ENCODE data around the gene CAPNS2. TPM values are rescaled to one million over a fixed set of nuclear protein-coding genes. Genes with fewer than 3 reads are reported as not detected.

CAPNS2 gene
- total RNA-seq, 1 donor from 2014 or later = not detected

DNA sequence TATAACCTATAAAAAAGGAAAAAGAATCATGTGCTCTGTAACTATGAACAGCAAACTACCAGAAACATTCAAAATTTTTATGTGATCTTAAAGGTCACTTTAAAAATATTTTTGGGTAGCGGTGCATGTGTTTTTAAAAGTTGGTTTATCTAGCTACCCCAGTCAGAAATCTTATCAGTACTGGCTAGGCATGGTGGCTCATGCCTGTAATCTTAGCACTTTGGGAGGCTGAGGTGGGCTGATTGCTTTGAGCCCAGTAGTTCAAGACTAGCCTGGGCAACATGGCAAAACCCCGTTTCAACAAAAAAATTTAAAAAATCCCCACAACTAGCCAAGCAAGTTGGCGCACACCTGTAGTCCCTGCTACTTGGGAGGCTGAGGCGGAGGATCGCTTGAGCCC lies 3.7 kb downstream of the CAPNS2 start:
- no peak overlapping the region for H3K4me3 Mint-ChIP-seq (ENCODE audit: low read depth)
- H3K27me3 Mint-ChIP-seq = no peaks in the 10 kb centered on the region
- H3K9me3 Mint-ChIP-seq (ENCODE audit: low read depth) = no peaks in the 10 kb centered on the region

DNA sequence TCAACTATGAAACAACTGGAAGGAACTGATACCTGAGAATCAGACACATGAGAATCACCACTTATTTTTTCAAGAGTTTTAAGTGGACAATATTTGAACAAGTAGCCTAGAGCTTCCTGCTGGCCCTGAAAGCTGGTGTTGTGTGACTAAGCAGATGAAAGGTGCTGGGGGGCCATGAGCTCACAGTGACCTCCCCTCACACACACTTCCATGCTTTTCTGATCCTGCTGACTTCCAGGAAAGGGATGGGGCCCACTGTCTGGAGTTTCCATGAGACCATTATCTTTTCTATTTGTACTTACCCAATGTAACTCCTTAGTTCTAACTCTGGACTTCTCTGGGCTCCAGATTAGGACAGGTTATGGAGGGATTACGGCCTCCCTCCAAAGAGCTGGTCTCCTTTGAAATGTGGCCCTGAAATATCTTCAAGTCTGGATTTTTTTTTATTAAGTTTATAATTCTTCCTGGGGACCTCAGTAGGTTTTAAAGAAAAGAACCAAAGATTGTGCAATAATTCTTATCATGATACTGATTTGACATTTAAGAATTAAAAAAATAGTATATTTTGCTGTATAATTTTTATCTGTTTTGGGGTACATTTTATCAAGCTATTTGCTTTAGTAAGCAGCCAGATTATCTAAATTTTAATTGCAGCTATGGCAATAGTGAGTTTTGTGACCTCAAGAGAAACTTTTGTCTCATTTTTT lies 4.9 kb downstream of the CAPNS2 start:
- Mint-ChIP-seq H3K27me3 (no peaks in the 10 kb centered on the region), H3K4me1 (ENCODE audit: low read depth) (no peaks in the 10 kb centered on the region), H3K4me3 (ENCODE audit: low read depth) (no peak overlapping the region), H3K9me3 (ENCODE audit: low read depth) (no peaks in the 10 kb centered on the region), H3K27ac (no peak overlapping the region), H3K36me3 (ENCODE audit: insufficient read depth) (peaks cover 2% of the 10 kb centered on the region)
- DNase-seq (ENCODE audit: low spot score, unreplicated experiment) = no peak
- TF ChIP-seq, protein P1, sequence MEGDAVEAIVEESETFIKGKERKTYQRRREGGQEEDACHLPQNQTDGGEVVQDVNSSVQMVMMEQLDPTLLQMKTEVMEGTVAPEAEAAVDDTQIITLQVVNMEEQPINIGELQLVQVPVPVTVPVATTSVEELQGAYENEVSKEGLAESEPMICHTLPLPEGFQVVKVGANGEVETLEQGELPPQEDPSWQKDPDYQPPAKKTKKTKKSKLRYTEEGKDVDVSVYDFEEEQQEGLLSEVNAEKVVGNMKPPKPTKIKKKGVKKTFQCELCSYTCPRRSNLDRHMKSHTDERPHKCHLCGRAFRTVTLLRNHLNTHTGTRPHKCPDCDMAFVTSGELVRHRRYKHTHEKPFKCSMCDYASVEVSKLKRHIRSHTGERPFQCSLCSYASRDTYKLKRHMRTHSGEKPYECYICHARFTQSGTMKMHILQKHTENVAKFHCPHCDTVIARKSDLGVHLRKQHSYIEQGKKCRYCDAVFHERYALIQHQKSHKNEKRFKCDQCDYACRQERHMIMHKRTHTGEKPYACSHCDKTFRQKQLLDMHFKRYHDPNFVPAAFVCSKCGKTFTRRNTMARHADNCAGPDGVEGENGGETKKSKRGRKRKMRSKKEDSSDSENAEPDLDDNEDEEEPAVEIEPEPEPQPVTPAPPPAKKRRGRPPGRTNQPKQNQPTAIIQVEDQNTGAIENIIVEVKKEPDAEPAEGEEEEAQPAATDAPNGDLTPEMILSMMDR (IDR thresholded peaks at IDR 0.05; ENCODE audit: unreplicated experiment) = no peak

More for the DNA sequence above, 3.7 kb downstream of the CAPNS2 start:
- peaks cover 2% of the 10 kb centered on the region for H3K36me3 Mint-ChIP-seq (ENCODE audit: insufficient read depth)
- H3K27ac Mint-ChIP-seq = no peak overlapping the region
- H3K4me1 Mint-ChIP-seq (ENCODE audit: low read depth) = no peaks in the 10 kb centered on the region
- TF ChIP-seq, protein P1 (IDR thresholded peaks at IDR 0.05; ENCODE audit: unreplicated experiment) = no peak
- no peak for DNase-seq (ENCODE audit: low spot score, unreplicated experiment)

DNA sequence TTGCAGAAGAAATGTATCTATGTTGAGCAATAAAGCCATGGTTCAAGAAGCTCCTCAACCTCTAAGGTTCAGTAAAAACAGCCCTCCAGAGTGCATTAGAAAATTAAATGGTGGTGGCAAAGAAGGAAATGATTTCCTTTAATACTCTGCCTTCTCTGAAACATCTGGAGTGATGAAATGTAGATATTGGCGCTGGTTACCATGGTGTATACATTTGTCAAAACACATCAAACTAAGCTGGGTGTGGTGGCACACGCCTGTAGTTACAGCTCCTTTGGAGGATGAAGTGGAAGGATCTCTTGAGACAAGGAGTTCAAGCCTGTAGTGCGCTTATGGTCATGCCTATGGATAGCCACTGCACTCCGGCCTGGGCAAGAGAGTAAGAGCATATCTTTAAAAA lies 6.0 kb downstream of the CAPNS2 start:
- H3K9me3 Mint-ChIP-seq (ENCODE audit: low read depth) = no peaks in the 10 kb centered on the region
- no peak for DNase-seq (ENCODE audit: low spot score, unreplicated experiment)
- no peak overlapping the region for H3K27ac Mint-ChIP-seq
- H3K4me1 Mint-ChIP-seq (ENCODE audit: low read depth) = no peaks in the 10 kb centered on the region
- H3K27me3 Mint-ChIP-seq = no peaks in the 10 kb centered on the region
- TF ChIP-seq, protein P1 (IDR thresholded peaks at IDR 0.05; ENCODE audit: unreplicated experiment) = no peak
- no peak overlapping the region for H3K4me3 Mint-ChIP-seq (ENCODE audit: low read depth)
- no peaks in the 10 kb centered on the region for H3K36me3 Mint-ChIP-seq (ENCODE audit: insufficient read depth)

DNA sequence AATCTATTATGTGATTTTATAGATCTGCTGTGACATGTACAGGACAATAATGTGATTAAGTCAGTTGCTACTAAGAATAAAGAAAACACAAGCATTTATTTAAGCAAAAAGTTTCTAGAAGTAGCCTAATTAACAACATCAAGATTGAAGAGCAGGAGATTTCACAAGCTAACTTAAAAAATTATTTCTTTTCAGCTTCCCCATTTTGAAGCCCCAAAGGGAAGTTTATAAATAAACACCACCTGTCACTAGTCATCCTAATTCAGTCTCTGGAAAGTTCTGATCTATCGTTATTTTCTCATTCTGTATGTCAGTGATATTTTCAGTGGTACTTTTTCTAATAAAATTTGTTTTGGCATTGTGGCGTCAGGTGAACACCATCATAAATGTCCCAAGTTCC lies 8.3 kb downstream of the CAPNS2 start:
- Mint-ChIP-seq H3K9me3 (ENCODE audit: low read depth) (no peaks in the 10 kb centered on the region), H3K4me3 (ENCODE audit: low read depth) (no peak overlapping the region), H3K36me3 (ENCODE audit: insufficient read depth) (peaks cover 3% of the 10 kb centered on the region), H3K27me3 (no peaks in the 10 kb centered on the region), H3K4me1 (ENCODE audit: low read depth) (no peaks in the 10 kb centered on the region), H3K27ac (no peak overlapping the region)
- no peak for DNase-seq (ENCODE audit: low spot score, unreplicated experiment)
- TF ChIP-seq, protein P1 (IDR thresholded peaks at IDR 0.05; ENCODE audit: unreplicated experiment) = no peak

DNA sequence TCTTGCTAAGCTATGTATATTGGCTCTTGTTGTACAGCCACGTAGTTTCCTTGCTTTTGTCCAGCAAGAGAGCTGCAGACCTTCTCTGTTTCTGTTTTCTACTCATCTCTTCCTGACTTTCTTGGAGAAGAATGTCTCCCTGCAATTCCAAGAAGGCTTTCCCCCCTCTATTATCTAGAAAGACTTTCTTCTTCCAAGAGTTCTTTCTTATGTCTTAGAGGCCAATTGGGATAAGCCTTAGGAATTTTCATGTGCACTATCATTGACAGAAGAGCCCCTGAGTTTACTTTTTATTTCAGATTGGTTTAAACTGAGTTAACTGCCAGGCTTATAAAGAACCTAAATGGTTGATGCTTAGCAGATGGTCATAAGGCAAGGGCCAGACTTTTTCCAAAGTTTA lies 9.0 kb downstream of the CAPNS2 start:
- Mint-ChIP-seq H3K9me3 (ENCODE audit: low read depth) (no peaks in the 10 kb centered on the region), H3K4me1 (ENCODE audit: low read depth) (no peaks in the 10 kb centered on the region), H3K27me3 (no peaks in the 10 kb centered on the region), H3K27ac (no peak overlapping the region), H3K4me3 (ENCODE audit: low read depth) (no peak overlapping the region), H3K36me3 (ENCODE audit: insufficient read depth) (peaks cover 5% of the 10 kb centered on the region)
- TF ChIP-seq, protein P1 (IDR thresholded peaks at IDR 0.05; ENCODE audit: unreplicated experiment) = no peak
- DNase-seq (ENCODE audit: low spot score, unreplicated experiment) = no peak
